PC-9 (cell line): ENCODE results near the gene HMCES. TPM values are rescaled to one million over a fixed set of nuclear protein-coding genes. Genes with fewer than 3 reads are reported as not detected.

Experiments
- BruUV-seq: library from RNA; stranded (reverse); fragments of 400-500 nt; replicated peaks from 2 replicates; lab custom pipeline; 2021; lab: Mats Ljungman, UMichigan
- CTCF ChIA-PET: fragments of 300-600 bp; sonication (Branson Sonifier 250); formaldehyde crosslinking; loops from one replicate; lab custom pipeline; 2022; ENCODE audit warnings: antibody characterized with exemption; lab: Charles Lee
- POLR2A ChIA-PET: fragments of 300-600 bp; sonication (Branson Sonifier 250); formaldehyde crosslinking; loops from one replicate; lab custom pipeline; 2022; ENCODE audit warnings: antibody characterized with exemption; ENCODE audit not compliant: unreplicated experiment; lab: Charles Lee
- DNase-seq, 2 experiments: peaks; one replicate each; pipeline versions ENCODE4 v3.0.0 to v3.0.0-alpha.2; 2015 to 2022; ENCODE audit warnings: mixed read lengths in 1 of 2
- H2AFZ ChIP-seq: fragments of 200-600 bp; sonication (generic); 2 replicates; pipeline ENCODE4 v1.8.1; 2017; ENCODE audit warnings: antibody characterized with exemption
- H3F3A ChIP-seq: fragments of 200-600 bp; sonication (generic); 2 replicates; pipeline ENCODE4 v1.8.1; 2017; ENCODE audit warnings: antibody characterized with exemption, mild to moderate bottlenecking, low read depth; ENCODE audit not compliant: insufficient read depth
- H3K27ac ChIP-seq: fragments of 200-600 bp; sonication (generic); 2 replicates; pipeline ENCODE4 v1.6.1; 2016; ENCODE audit warnings: mixed run types
- H3K27me3 ChIP-seq: fragments of 200-600 bp; sonication (generic); 2 replicates; pipeline ENCODE4 v1.6.1; 2016; ENCODE audit warnings: low read depth, mixed run types; ENCODE audit not compliant: insufficient read depth
- H3K36me3 ChIP-seq: fragments of 200-600 bp; sonication (generic); 2 replicates; pipeline ENCODE4 v1.6.1; 2016; ENCODE audit warnings: low read depth, mixed run types
- H3K4me1 ChIP-seq: fragments of 200-600 bp; sonication (generic); replicated peaks from 2 replicates; pipeline ENCODE4 v1.6.1; 2016; ENCODE audit warnings: mixed run types; ENCODE audit not compliant: insufficient read depth
- H3K4me2 ChIP-seq: fragments of 200-600 bp; sonication (generic); 2 replicates; pipeline ENCODE4 v1.6.1; 2017; ENCODE audit warnings: mixed run types
- H3K4me3 ChIP-seq: fragments of 200-600 bp; sonication (generic); 2 replicates; pipeline ENCODE4 v1.6.1; 2016; ENCODE audit warnings: mixed run types
- H3K79me2 ChIP-seq: fragments of 200-600 bp; sonication (generic); 2 replicates; pipeline ENCODE4 v1.6.1; 2017; ENCODE audit warnings: low read depth, mixed run types
- H3K9me2 ChIP-seq: fragments of 200-600 bp; sonication (generic); 2 replicates; pipeline ENCODE4 v1.8.1; 2017; ENCODE audit warnings: mild to moderate bottlenecking; ENCODE audit not compliant: insufficient read depth
- H3K9me3 ChIP-seq: fragments of 200-600 bp; sonication (generic); 2 replicates; pipeline ENCODE4 v1.8.1; 2016; ENCODE audit warnings: low read depth; ENCODE audit not compliant: insufficient read depth
- H4K20me1 ChIP-seq: fragments of 200-600 bp; sonication (generic); 2 replicates; pipeline ENCODE4 v1.8.1; 2017; ENCODE audit not compliant: insufficient read depth
- CTCF ChIP-seq: fragments of 200-600 bp; sonication (generic); conservative IDR thresholded peaks from 2 replicates; pipeline ENCODE4 v1.6.1; 2017; ENCODE audit warnings: mixed run types, antibody characterized with exemption, mild to moderate bottlenecking, moderate library complexity
- EZH2 ChIP-seq: fragments of 200-600 bp; sonication (generic); IDR thresholded peaks from 2 replicates; pipeline ENCODE4 v1.8.0; 2017; ENCODE audit warnings: antibody characterized with exemption, low read depth
- intact Hi-C: fragments of 100-400 bp; cut with micrococcal nuclease; formaldehyde crosslinking; loops from one replicate; pipeline ENCODE4 v1.10.0; 2022; ENCODE audit not compliant: unreplicated experiment
- total RNA-seq: library from RNA; stranded (reverse); gene quantifications from 2 replicates; pipeline ENCODE4 v1.2.3, GENCODE V29; 2021

Gene HMCES
- total RNA-seq, 1 experiment from 2014 or later: 60.9 TPM

GRCh38 chr3:129313665-129314385 lies 35.2 kb downstream of the HMCES start:
- no TSS peak for BruUV-seq
- peak overlapping the region; percentile 90; the same call in 1 of the 2 replicates for H3K4me3 ChIP-seq
- H3K79me2 ChIP-seq: no peaks in the 10 kb centered on the region; the same call in 1 of the 2 replicates
- no peaks in the 10 kb centered on the region for H3K9me3 ChIP-seq
- ChIA-PET CTCF (no interaction called here), POLR2A (no interaction called here)
- peaks cover 21% of the 10 kb centered on the region; the same call in 1 of the 2 replicates for H3F3A ChIP-seq
- TF ChIP-seq EZH2 (no peak), CTCF (no peak)
- peaks cover 20% of the 10 kb centered on the region for H3K4me1 ChIP-seq
- H3K27ac ChIP-seq: no peak overlapping the region
- H4K20me1 ChIP-seq: no peaks in the 10 kb centered on the region
- DNase-seq: no peak
- no peaks in the 10 kb centered on the region for H3K9me2 ChIP-seq
- no peaks in the 10 kb centered on the region for H3K27me3 ChIP-seq
- H2AFZ ChIP-seq: no peak overlapping the region
- H3K36me3 ChIP-seq: no peaks in the 10 kb centered on the region
- peak overlapping the region; percentile 97 for H3K4me2 ChIP-seq
- intact Hi-C loops: loop anchor here (5.0 to 10.0 kb wide), 3 partner anchors 37 to 342 kb away; partner anchors contain the start of gene HMCES

DNA sequence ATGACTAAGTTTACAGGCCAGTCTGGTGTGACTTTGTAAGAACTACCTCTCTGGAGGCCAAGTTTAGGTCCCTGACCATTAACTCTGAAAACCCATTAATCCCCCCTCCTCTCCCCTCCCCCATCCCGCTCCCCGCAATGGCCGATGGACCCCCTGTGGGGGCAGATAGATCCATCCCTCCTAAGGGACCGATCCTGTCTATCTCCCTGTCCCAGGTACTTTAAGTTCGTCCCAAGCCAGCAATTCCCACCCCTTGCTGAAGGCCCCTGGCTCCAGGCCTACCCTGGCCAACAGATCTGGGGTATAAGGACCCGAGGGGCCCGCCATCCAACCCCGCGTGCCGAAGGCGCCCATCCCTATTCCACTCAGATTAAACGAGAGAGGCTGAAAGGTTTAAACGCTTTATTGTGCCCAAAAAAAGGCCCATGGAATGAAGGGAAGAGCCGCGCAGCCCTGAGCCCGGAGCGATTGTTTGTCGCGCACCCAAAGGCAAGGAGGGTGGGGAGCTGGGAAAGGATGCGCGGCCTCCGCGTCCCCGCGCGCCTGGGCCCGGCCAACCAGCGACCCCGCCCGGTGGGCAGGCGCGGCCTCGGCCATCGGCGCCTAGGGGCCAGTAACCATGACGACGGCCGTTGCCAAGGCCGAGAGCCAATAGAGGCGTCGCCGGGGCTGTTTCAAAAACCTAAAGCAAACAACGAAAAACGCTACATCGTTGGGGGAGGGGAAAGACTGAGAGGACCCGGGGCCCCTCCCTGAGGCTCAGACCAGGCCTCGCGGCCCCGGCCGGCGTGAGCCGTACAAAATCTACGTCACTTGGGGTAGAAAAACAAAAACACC lies 35.9 kb downstream of the HMCES start:
- H3F3A ChIP-seq: peaks cover 17% of the 10 kb centered on the region; the same call in 1 of the 2 replicates
- H3K27me3 ChIP-seq: no peaks in the 10 kb centered on the region
- H4K20me1 ChIP-seq: no peaks in the 10 kb centered on the region
- H3K9me3 ChIP-seq: no peaks in the 10 kb centered on the region
- intact Hi-C loops: loop anchor here (5.0 to 10.0 kb wide), 3 partner anchors 37 to 342 kb away; partner anchors contain the start of gene HMCES
- peaks cover 20% of the 10 kb centered on the region for H3K4me1 ChIP-seq
- CTCF ChIA-PET: no interaction called here
- peak overlapping the region; percentile 90 for H3K4me3 ChIP-seq
- POLR2A ChIA-PET: interaction anchor here (0.7 kb wide), 1 partner anchor 287 kb away, joined by 3 read pairs; no protein-coding TSS in a partner anchor
- peak overlapping the region; percentile 74 for H2AFZ ChIP-seq
- no peaks in the 10 kb centered on the region for H3K36me3 ChIP-seq
- no peak overlapping the region for H3K27ac ChIP-seq
- TF ChIP-seq CTCF: no peak; the same call in 1 of the 2 replicates
- no peak for TF ChIP-seq EZH2
- H3K4me2 ChIP-seq: peak overlapping the region; percentile 97
- H3K79me2 ChIP-seq: no peaks in the 10 kb centered on the region; the same call in 1 of the 2 replicates
- peak; percentile 67 to 90 for DNase-seq
- BruUV-seq: no TSS peak
- H3K9me2 ChIP-seq: no peaks in the 10 kb centered on the region
